T-helper 1 cell treated with Interleukin-12 subunit alpha and Interleukin-12 subunit beta and Interleukin-4 antibody, amounts not matched to agents 30 ng/mL and 1 ng/mL, for 36 hours (primary cell): ENCODE results near the gene ANTKMT. TPM values are rescaled to one million over a fixed set of nuclear protein-coding genes. Genes with fewer than 3 reads are reported as not detected.
"Not testable (repeated sequence)": the region's sequence is repeated elsewhere in the genome, so short reads cannot be mapped to it uniquely, and the experiment has no call there.

Experiments
- intact Hi-C: fragments of 100-400 bp; cut with micrococcal nuclease; formaldehyde crosslinking; loops from one replicate; pipeline ENCODE4 v1.15.1; 2024
- total RNA-seq: library from RNA; stranded (reverse); gene quantifications from 2 replicates; pipeline ENCODE4 v1.2.3, GENCODE V29; 2022

ANTKMT gene
- total RNA-seq, 1 donor from 2014 or later: 10.8 TPM

- intact Hi-C loops: loop anchor here (1.0 to 5.0 kb wide), 2 partner anchors 46 to 154 kb away; partner anchors contain the start of genes CAPN15, CCDC78 and HAGHL
Observed at GRCh38 chr16:680967-681745, 39.8 kb upstream of the ANTKMT start.

GRCh38 chr16:681746-682427 lies 39.1 kb upstream of the ANTKMT start:
- intact Hi-C loops: loop anchor here (5.0 kb wide), 1 partner anchor 45 kb away; the partner anchor contains the start of genes CCDC78 and HAGHL

- intact Hi-C loops: loop anchor here (5.0 kb wide), 1 partner anchor 45 kb away; the partner anchor contains the start of genes CCDC78 and HAGHL
Observed at GRCh38 chr16:682493-683395, 38.2 kb upstream of the ANTKMT start.

- intact Hi-C loops: loop anchor here (1.0 to 5.0 kb wide), 7 partner anchors 12 to 331 kb away; partner anchors contain the start of genes AXIN1, CAPN15, CCDC78 and HAGHL
Observed at GRCh38 chr16:683396-684070, 37.4 kb upstream of the ANTKMT start.

- intact Hi-C loops: loop anchor here (1.0 to 5.0 kb wide), 7 partner anchors 11 to 332 kb away; partner anchors contain the start of genes AXIN1, CAPN15, CCDC78 and HAGHL
Observed at GRCh38 chr16:684071-684794, 36.7 kb upstream of the ANTKMT start, which contains the start of gene JMJD8. JMJD8 (minus strand) TSS chr16:684334; CDS start chr16:684319, 15 bp downstream.

GRCh38 chr16:684961-685696 lies 35.8 kb upstream of the ANTKMT start:
- intact Hi-C loops: loop anchor here (1.0 to 5.0 kb wide), 7 partner anchors 10 to 333 kb away; partner anchors contain the start of genes AXIN1, CAPN15, CCDC78 and HAGHL

GRCh38 chr16:685967-686366 lies 35.0 kb upstream of the ANTKMT start:
- intact Hi-C loops: loop anchor here (2.0 kb wide), 1 partner anchor 97 kb away; no protein-coding TSS in a partner anchor

- intact Hi-C loops: no loop called here
Observed at GRCh38 chr16:686459-687260, 34.3 kb upstream of the ANTKMT start.

- intact Hi-C loops: no loop called here
Observed at GRCh38 chr16:687499-687898, 33.4 kb upstream of the ANTKMT start.

GRCh38 chr16:689175-689897 lies 31.6 kb upstream of the ANTKMT start:
- intact Hi-C loops: no loop called here

GRCh38 chr16:691242-691641 lies 29.7 kb upstream of the ANTKMT start:
- intact Hi-C loops: not testable (repeated sequence)

GRCh38 chr16:692356-693108 lies 28.4 kb upstream of the ANTKMT start:
- intact Hi-C loops: no loop called here

- intact Hi-C loops: no loop called here
Observed at GRCh38 chr16:693364-693763, 27.6 kb upstream of the ANTKMT start.

GRCh38 chr16:693766-694165 lies 27.2 kb upstream of the ANTKMT start:
- intact Hi-C loops: no loop called here

GRCh38 chr16:694187-694862 lies 26.6 kb upstream of the ANTKMT start:
- intact Hi-C loops: no loop called here

- intact Hi-C loops: loop anchor here (1.0 kb wide), 1 partner anchor 11 kb away; the partner anchor contains the start of gene JMJD8
Observed at GRCh38 chr16:694863-695354, 26.0 kb upstream of the ANTKMT start.
